Endothelial cell of umbilical vein (primary cell): ENCODE data around the gene LRFN3. TPM values are rescaled to one million over a fixed set of nuclear protein-coding genes. Genes with fewer than 3 reads are reported as not detected.

Experiments used
- BruUV-seq: library from RNA; stranded (reverse); fragments of 400-500 nt; replicated peaks from 2 replicates; lab custom pipeline; 2021; lab: Mats Ljungman, UMichigan
- CTCF ChIA-PET: fragments of 300-600, 350-600 bp; sonication (Branson Sonifier 250); formaldehyde crosslinking; loops from one replicate; lab custom pipeline; 2021; ENCODE audit warnings: antibody characterized with exemption, inconsistent platforms; lab: Charles Lee
- POLR2A ChIA-PET: fragments of 300-600, 350-600 bp; sonication (Branson Sonifier 250); formaldehyde crosslinking; loops from one replicate; lab custom pipeline; 2021; ENCODE audit warnings: antibody characterized with exemption, inconsistent platforms; lab: Charles Lee
- DNase-seq: peaks from one replicate; pipeline ENCODE4 v3.0.0-alpha.2; 2011; ENCODE audit warnings: low read depth, low spot score
- FAIRE-seq: peaks from 2 replicates; lab custom pipeline; 2011; peaks lifted over from hg19 to GRCh38; lab: Jason Lieb, UNC
- H2AFZ ChIP-seq: 2 replicates; pipeline ENCODE4 v1.6.0; 2012; ENCODE audit warnings: low read depth, low read length, control low read depth, inconsistent platforms
- H3K27ac ChIP-seq: 2 replicates; pipeline ENCODE4 v1.5.1; 2011; ENCODE audit warnings: low read depth, mild to moderate bottlenecking, control low read depth, low read length, moderate library complexity; ENCODE audit not compliant: insufficient read depth
- H3K27me3 ChIP-seq, 2 experiments: 2 replicates each; pipeline versions ENCODE4 v1.6.0 to v1.6.1; 2011; ENCODE audit warnings: low read length in 2 of 2, mixed read lengths in 1 of 2; ENCODE audit not compliant: control insufficient read depth in 2 of 2, insufficient read depth in 2 of 2
- H3K36me3 ChIP-seq, 2 experiments: 2 replicates in 1 of 2; 3 replicates in 1 of 2; pipeline ENCODE4 v1.5.1; 2011; ENCODE audit warnings: low read length in 2 of 2, mild to moderate bottlenecking in 1 of 2, moderate library complexity in 1 of 2; ENCODE audit not compliant: control insufficient read depth in 2 of 2, insufficient read depth in 2 of 2; ENCODE audit errors: extremely low read depth in 1 of 2
- H3K4me1 ChIP-seq: 3 replicates; pipeline ENCODE4 v1.5.1; 2011; ENCODE audit warnings: mild to moderate bottlenecking, low read length; ENCODE audit not compliant: control insufficient read depth, insufficient read depth; ENCODE audit errors: extremely low read depth
- H3K4me2 ChIP-seq: 2 replicates; pipeline ENCODE4 v1.6.1; 2011; ENCODE audit warnings: low read length, control low read depth, mixed read lengths; ENCODE audit not compliant: insufficient read depth
- H3K4me3 ChIP-seq, 3 experiments: fragments of 200-600 bp in 1 of 3; sonication (generic), shearing (Covaris generic) in 1 of 3; replicated peaks in 1 of 3; 2 replicates each; pipeline ENCODE4 v1.5.1; 2011 to 2016; ENCODE audit warnings: control low read depth in 3 of 3, low read length in 3 of 3, mild to moderate bottlenecking in 2 of 3, inconsistent platforms in 1 of 3, low read depth in 1 of 3, moderate library complexity in 1 of 3; ENCODE audit not compliant: insufficient read depth in 1 of 3
- H3K79me2 ChIP-seq: 2 replicates; pipeline ENCODE4 v1.6.0; 2012; ENCODE audit warnings: low read length, inconsistent platforms; ENCODE audit not compliant: control insufficient read depth, insufficient read depth
- H3K9ac ChIP-seq: replicated peaks from 2 replicates; pipeline ENCODE3; 2011; ENCODE audit warnings: low read length, control low read depth; ENCODE audit not compliant: insufficient read depth; ENCODE audit errors: extremely low read depth
- H3K9me1 ChIP-seq: replicated peaks from 3 replicates; pipeline ENCODE4 v1.6.0; 2011; ENCODE audit warnings: mild to moderate bottlenecking, low read length; ENCODE audit not compliant: control insufficient read depth, insufficient read depth; ENCODE audit errors: extremely low read depth
- H3K9me3 ChIP-seq: replicated peaks from 2 replicates; pipeline ENCODE4 v1.5.1; 2012; ENCODE audit warnings: low read length, inconsistent platforms; ENCODE audit not compliant: control insufficient read depth, insufficient read depth
- H4K20me1 ChIP-seq: replicated peaks from 2 replicates; pipeline ENCODE3; 2011; ENCODE audit warnings: mild to moderate bottlenecking, low read length; ENCODE audit not compliant: control insufficient read depth, insufficient read depth; ENCODE audit errors: extremely low read depth
- CTCF ChIP-seq, 2 donors: IDR thresholded peaks; 1 replicate in 1 of 2; 2 replicates in 1 of 2; pipeline ENCODE4 v1.5.1; 2011; ENCODE audit warnings: low read length in 2 of 2, mild to moderate bottlenecking in 2 of 2, moderate library complexity in 2 of 2, control low read depth in 1 of 2, inconsistent platforms in 1 of 2, low read depth in 1 of 2; ENCODE audit not compliant: insufficient read depth in 1 of 2; ENCODE audit errors: extremely low read depth in 1 of 2
- EZH2 ChIP-seq: IDR thresholded peaks from 2 replicates; pipeline ENCODE4 v1.6.1; 2012; ENCODE audit warnings: borderline replicate concordance, low read depth, mild to moderate bottlenecking, moderate library complexity, low read length, inconsistent platforms; ENCODE audit not compliant: severe bottlenecking
- FOS ChIP-seq: IDR thresholded peaks from 2 replicates; pipeline ENCODE4 v1.6.1; 2011; ENCODE audit warnings: mild to moderate bottlenecking, low read length, moderate library complexity, borderline replicate concordance; ENCODE audit not compliant: insufficient read depth
- GATA2 ChIP-seq: IDR thresholded peaks from 2 replicates; pipeline ENCODE4 v1.7.0; 2011; ENCODE audit warnings: low read depth, mild to moderate bottlenecking, moderate library complexity, mixed read lengths, low read length; ENCODE audit not compliant: insufficient read length, insufficient read depth
- JUN ChIP-seq: IDR thresholded peaks from 2 replicates; pipeline ENCODE4 v1.6.1; 2011; ENCODE audit warnings: borderline replicate concordance, low read depth; ENCODE audit not compliant: insufficient read length, insufficient read depth
- MAX ChIP-seq: IDR thresholded peaks from 2 replicates; pipeline ENCODE4 v1.6.1; 2011; ENCODE audit not compliant: insufficient read depth, insufficient read length
- MYC ChIP-seq: IDR thresholded peaks from one replicate; pipeline ENCODE4 v1.6.1; 2011; ENCODE audit warnings: mild to moderate bottlenecking, low read depth, low read length
- POLR2A ChIP-seq: IDR thresholded peaks from 2 replicates; pipeline ENCODE4 v1.6.1; 2012; ENCODE audit warnings: low read depth, mild to moderate bottlenecking, control low read depth, low read length
- POLR2AphosphoS5 ChIP-seq: IDR thresholded peaks from 2 replicates; pipeline ENCODE4 v1.6.1; 2012; ENCODE audit warnings: low read depth, mild to moderate bottlenecking, control low read depth, low read length, moderate library complexity; ENCODE audit not compliant: insufficient read depth
- dilution Hi-C: fragments of 300-500 bp; cut with MboI; formaldehyde crosslinking; loops from one replicate; pipeline ENCODE4 v1.15.0; 2019; ENCODE audit warnings: low sequenced_read_pairs; ENCODE audit not compliant: extremely low pct_ligation_motif_present
- intact Hi-C: fragments of 100-400 bp; cut with micrococcal nuclease; formaldehyde crosslinking; loops from one replicate; pipeline ENCODE4 v1.10.0; 2022
- polyA plus RNA-seq, 4 experiments: library from polyadenylated mRNA; depleted of rRNA in 3 of 4; stranded (reverse) in 3 of 4; unstranded in 1 of 4; fragments of >200 nt; gene quantifications; 2 replicates each; pipeline versions ENCODE4 v1.2.1 to v1.2.3, GENCODE V29; 2011 to 2012; ENCODE audit warnings: missing spikeins in 1 of 4
- total RNA-seq: library from RNA; stranded (reverse); gene quantifications from 2 replicates; pipeline ENCODE4 v1.2.3, GENCODE V29; 2021

The LRFN3 gene
- total and polyA plus RNA-seq, 2 donors (not counting 3 experiments of a cell fraction or from before 2014, with no cell fraction given), result 4.1 to 15.9 TPM

GRCh38 chr19:35983177-35983576 is 47.0 kb downstream of the LRFN3 start:
- H3K27ac ChIP-seq, result no peak overlapping the region
- no peaks in the 10 kb centered on the region for H4K20me1 ChIP-seq
- H3K4me3 ChIP-seq, result no peak overlapping the region
- H3K36me3 ChIP-seq, result no peaks in the 10 kb centered on the region
- DNase-seq, result no peak
- FAIRE-seq, result no peak
- no peak overlapping the region for H2AFZ ChIP-seq
- intact Hi-C loops (no loop called here), dilution Hi-C loops (no loop called here)
- ChIA-PET POLR2A (no interaction called here), CTCF (no interaction called here)
- no peaks in the 10 kb centered on the region for H3K9me1 ChIP-seq
- TF ChIP-seq FOS (no peak), POLR2AphosphoS5 (no peak), CTCF (IDR thresholded peaks at IDR 0.05; ENCODE audit: extremely low read depth in 1 of 2, insufficient read depth in 1 of 2, low read depth in 1 of 2, low read length in 2 of 2) (no peak), GATA2 (no peak), MYC (no peak), POLR2A (no peak), EZH2 (no peak), JUN (no peak), MAX (no peak)
- no peaks in the 10 kb centered on the region for H3K4me1 ChIP-seq
- no peaks in the 10 kb centered on the region for H3K79me2 ChIP-seq
- H3K9me3 ChIP-seq, result no peaks in the 10 kb centered on the region
- no peak overlapping the region for H3K4me2 ChIP-seq
- H3K9ac ChIP-seq, result no peak overlapping the region
- H3K27me3 ChIP-seq, result peaks cover 5 to 9% of the 10 kb centered on the region in 2 experiments
- no TSS peak for BruUV-seq
